Activated T-helper 9 cell treated with anti-CD3 and anti-CD28 coated beads, Interleukin-2, amount 50 U/mL, for 16 hours (primary cell): ENCODE measurements around the gene ACTR10.
A peak's percentile ranks its signal among the peaks of the same experiment; 100 is the strongest.

Experiments used
- DNase-seq: peaks from one replicate; pipeline ENCODE4 v3.0.0-alpha.2; 2020; ENCODE audit warnings: low read depth

ACTR10 gene

DNA sequence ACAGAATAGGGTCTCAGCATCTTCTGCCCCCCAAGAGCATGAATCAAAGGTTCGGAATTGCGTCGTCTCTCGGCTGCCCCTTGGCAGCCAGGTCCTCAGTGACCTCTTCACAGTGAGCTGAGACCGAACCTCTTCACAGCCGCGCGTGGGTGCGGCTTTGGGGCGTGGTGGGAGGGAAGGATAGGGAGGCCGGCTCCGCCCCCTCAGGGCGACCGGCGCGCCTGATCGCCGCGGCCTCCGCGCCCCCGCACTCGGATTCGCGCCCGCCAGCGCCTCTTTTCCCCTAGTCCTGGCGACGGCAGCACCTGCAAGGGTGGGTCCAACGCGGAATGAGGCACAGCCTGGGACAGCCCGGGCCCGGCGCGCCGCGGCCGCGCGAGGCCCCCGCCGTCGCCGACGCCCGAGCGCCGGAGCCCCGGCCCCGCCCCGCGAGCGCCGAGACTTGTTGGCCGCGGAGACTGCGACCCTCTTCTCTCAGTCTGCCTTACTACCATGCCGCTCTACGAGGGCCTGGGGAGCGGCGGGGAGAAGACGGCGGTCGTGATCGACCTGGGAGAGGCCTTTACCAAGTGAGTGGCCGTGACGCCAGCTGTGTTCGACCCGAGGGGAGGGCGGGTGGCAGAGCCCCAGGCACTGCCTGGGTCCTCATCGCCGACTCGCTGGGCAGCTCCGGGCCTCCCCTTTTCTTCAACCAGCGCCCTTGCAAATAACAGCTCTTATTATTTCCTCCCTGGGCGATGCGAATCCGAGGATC lies at the start of gene ACTR10:
TSS of gene ACTR10 (plus strand) at position 424 of the 754 bp plus-strand sequence. CDS start at position 493, 69 bp downstream.
- DNase-seq: peak; percentile 85

DNA sequence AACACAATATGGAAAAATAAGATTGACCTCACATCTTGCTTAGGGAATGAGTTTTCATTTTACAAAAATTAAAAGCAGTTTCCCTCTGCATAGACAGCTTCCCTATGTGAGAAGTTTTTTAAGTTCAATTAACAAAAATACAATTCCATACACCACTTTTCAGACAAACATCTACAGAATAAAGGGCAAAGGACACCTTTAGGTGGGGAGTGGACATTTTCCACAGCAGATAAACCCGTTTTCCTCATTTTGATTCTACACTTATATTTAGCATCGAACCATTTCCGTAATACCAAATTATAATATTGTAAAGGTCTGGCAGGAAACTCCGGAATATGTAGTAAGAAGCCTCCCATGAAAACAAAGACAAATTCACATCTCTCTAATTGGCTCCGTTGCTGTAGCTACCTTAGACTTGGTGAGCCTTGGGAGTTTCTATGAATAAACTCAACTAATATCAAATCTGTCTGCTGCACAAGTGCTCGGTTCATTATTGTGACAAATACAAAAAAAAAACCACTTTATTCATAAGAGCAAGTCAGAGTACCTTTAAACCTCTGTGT lies 49.6 kb upstream of the ACTR10 start:
- DNase-seq: no peak

DNA sequence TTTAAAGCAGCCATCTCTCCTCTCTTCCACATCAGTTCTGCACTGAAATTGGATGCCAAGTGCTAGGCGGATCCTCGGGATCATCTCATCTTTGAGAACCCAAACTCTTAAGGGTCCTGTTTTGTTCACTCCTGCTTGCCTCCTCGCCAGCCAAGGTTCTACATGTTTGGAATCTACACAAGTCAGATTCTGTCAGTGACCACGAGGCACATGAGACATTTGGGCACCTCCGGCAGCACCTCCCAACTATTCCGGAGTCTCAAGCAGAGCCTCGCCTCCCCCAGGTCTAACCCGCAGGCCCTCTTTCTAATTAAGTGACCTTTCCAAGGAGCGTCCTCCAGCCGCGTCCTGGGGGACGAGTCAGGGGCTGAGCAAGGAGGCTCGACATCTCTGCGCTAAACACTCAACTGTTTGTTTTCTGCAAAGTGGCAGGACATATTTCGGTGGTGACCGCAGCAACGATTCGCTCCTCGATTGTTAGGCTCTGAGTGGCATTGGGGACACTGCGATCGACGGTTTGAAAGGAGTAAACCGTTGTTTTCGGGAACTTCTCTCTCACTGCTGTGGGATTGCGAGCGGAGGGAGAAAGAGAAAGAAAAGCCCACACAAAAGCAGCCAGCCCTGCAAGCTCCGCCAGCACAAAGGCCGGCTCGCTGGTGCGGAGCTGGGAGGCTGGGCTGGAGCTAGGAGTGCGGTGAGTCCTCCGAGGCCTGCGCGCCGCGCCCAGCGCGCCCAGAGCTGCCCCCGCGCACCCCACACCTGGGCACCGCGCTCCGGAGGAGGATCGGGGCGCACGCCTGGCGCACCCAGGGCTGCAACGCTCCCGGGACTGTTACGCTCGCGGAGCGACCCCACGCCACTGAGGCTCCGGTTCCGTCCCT lies 48.6 kb upstream of the ACTR10 start:
- no peak for DNase-seq

DNA sequence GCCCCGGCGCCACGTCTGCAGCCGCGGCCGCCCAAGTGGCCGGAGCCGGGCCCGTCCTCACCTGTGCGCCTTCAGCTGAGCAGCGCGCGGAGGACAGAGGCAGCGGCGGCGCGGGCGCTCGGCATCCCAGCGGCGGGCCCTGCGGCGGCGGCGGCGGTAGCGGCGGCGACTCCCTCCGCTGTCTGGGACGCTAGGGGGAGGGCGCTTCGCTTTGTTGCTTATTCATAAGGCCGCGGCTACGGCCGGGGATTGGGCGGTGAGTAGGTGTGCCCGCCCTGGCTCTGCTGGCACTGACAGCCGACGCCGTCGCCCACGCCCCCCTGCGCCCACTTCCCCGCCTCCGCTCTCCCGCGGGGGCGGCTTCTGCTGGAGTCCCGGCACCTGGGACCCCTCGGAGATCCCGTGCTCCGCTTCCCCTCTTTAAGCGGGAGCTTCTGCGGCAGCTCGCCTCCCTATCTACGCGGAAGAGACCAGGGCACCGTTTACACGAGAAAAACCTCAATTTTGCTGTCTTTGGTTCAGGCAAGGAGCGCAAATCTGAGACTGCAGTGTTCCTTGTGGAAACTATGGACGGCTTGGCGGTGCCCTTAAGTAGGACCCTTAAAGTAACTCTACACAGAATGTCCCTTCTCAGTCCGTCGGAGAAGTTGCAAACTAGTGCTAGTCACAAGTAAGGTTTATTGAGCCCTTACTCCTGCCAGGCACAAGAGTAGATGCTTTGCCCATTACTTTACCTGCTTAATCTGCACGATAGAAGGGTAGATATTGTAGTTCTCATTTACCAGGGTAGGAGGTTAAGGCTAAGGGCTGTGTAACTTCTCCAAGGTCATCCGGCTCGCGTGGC lies 47.7 kb upstream of the ACTR10 start, which contains the start of gene ARMH4:
TSS of gene ARMH4 (minus strand) at position 200 of the 844 bp plus-strand sequence. CDS start 12,855 bp downstream, outside the sequence.
- peak; percentile 25 for DNase-seq

DNA sequence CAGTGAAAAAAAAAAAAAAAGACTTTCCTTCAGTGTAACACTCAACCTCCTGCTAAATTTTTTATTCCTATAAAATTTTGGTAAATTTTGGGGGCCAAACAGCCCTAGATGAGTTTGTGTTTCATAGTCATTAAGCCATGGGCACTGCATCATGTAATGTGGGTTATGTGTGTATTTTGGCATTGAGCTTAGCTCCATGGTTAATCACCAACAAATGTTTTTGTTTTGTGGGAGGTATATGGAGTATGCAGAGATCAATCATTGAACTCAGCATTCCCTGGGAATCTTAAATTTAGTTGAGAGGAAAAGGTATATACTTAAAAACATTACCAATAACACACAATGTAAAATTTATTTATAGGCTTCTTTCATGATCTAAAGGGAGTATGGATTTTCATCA lies 39.4 kb upstream of the ACTR10 start:
- no peak for DNase-seq

DNA sequence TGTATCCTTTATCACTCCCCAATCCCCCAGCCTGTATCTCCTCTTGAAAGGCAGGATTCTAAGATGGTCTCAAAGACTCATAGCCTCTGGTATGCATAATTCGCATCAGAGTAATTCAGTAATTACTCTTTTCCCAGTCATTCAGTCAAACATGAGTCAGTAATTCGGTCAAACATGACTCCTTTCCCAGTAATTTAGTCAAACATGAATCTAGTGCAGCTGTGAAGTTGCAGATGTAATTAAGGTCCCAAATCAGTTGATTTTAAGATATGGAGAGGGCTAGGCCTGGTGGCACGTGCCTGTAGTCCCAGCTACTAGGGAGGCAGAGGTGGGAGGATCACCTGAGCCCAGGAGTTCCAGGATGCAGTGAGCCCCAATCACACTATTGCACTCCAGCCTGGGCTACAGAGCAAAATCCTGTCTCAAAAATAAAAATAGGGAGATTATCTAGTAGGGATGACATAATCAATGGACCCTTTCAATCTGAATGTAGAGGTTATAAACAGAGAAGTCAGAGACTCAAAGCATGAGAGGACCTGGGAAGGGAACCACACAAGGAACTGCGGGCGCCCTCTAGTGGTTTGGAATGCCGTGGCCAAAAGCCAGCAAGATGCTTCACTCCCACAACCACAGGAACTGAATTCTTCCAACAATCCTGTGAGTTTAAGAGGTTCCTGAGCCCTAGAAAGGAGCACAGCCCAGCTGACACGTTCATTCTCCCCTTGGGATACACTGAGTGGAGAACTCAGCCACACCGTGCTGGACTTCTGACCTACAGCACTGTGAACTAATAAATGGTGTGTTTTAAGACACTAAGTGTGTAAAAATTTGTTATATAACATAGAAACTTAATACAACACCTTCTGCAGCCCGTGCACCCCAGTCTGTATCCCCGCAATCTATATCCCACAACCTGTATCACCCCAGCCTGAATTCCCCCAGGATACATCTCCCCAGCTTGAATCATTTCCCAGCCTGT lies 33.7 kb upstream of the ACTR10 start:
- peak; percentile 56 for DNase-seq

DNA sequence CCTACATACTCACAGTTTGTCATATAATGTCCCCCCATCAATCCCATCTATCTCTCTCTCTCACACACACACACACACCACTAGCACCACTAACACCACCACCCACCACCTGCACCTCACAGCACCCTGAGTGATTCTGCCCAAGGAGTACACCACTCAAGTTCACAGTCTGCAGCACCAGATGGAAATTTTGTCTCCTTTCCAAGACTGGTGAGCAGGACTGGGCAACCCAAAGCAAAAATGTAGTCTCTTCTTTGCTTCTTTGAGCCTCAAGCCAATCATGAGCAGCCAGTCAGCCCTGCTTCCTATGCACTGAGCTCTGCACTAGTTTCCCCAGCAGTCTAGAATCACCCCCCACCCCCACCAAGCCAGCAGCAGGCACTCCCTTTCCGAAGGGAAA lies 32.9 kb upstream of the ACTR10 start:
- DNase-seq: no peak

DNA sequence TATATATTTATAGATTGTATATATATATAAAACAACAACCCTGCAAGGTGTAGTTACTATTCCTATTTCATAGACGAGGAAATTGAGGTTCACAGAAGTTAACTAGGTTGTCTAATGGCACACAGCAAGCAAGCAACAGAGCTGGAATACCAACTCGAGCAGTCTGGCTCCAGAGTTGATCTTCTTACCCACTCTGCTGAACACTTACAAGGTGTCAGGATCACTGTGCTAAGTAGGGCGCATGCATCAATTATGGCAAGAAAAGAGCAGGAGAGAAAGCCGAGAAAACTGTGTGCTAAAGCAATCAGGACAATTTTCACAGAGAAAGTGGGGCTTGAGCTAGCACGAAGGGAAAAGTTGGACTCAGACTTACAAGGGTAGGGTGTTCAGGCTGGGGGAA lies 32.1 kb upstream of the ACTR10 start:
- no peak for DNase-seq

DNA sequence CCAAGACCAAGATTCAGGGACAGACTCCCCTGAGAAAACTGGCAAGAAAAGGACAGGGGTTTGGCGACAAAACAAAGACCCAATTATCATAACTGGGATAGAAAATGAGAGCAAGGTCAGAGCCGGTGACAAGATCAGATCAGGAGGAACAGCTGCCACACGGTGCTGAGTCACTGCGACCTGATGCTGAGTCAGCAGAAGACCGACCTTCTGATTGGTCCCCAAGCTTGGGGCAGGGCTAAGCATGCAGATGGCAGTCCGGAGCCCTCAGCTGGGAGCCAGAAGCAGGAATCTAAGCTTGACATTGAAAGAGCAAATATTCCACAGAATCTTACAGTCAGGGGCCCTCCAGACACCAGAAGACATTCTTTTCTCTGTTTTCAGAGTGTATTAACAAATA lies 28.9 kb upstream of the ACTR10 start:
- peak; percentile 30 for DNase-seq

DNA sequence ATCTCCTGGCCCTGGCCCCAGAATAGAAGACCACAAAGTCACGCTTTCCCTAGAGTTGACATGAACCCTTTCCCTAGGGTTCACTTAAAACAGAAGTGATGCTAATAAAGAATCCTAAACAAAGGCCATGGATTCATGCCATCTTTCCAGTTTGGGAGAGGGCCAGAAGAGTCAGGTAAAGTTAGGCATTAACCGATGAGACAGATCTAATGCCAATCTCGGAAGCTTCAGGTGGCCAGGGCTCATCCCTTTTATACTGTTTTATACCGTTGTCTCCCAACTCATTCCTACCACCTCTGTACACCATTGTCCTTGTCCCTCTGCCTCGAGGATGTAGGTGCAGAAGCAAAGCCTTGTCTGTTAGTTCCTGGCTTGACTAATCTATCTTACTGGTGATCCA lies 22.8 kb upstream of the ACTR10 start:
- no peak for DNase-seq

DNA sequence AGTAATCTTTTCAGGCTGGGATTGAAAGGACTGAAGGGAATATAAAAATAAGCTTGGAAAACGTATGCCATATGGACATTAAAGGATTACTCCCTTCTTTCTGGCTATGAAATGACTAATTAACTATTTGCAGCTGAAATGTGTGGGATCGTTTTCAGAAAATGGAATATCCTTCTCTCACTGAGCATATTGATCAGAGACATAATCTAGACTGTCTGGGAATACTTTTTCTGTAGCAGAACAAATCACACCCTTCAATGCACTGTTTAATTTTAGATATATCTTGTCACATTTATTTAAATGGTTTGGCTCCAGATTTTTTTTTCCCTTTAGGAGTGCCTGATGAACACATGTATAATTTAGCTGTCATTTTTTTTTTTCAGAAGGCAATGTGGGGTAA lies 10.8 kb upstream of the ACTR10 start:
- DNase-seq: no peak

DNA sequence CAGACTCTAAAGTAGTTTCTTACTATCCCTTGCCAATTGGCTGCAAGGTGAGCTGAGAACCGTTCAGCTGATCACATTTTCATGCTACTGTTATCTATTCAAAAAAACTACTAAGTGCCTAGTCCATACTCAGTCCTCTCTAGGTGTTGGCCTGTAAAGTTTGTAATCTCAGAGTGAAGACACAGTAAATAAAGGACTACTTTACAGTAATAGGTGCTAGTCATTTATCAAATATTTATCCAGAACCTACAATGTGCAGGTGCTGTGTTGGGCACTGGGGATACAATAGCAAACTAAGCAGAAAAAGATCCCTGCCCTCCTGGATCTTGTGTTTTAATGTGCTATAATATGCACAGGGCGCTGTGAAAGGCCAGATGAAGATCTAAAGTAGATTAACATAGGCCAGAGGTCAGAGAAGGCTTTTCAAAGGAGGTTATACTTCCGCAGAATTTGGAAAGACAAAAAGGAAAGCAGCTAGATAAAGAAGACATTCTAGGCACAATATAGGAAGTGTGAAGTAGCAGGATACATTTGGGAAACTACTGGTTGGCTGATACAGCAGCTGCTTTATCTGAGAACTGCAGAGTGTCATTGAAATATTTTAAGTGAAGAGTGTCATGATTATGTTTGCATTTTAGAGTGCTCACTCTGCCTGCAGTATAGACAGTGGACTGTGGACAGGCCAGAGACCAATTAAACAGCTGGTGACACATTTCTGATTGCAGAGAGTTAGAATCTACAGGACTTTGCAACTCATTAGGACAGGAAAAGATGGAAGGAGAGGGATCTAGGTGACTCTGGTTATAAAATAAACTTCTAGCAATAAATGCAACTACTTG lies 8.0 kb upstream of the ACTR10 start:
- no peak for DNase-seq

DNA sequence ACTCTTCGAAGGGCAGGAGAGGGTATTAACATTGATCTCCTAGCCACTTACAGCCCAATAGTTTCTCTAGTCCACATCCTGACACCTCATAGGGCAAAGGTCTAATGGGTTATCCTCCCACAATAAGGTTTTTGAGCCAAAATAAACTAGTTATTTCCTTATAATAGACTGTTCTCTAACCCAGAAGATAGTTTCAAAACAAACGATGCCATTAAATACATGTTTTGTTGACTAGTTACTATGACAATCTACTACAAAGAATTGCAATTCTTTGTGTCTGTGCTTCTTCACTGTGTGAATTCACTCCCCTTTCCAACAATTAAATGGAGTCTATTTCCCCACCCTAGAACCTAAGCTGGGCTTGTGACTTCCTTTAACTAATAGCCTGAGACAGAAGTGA lies 6.4 kb upstream of the ACTR10 start:
- DNase-seq: no peak

DNA sequence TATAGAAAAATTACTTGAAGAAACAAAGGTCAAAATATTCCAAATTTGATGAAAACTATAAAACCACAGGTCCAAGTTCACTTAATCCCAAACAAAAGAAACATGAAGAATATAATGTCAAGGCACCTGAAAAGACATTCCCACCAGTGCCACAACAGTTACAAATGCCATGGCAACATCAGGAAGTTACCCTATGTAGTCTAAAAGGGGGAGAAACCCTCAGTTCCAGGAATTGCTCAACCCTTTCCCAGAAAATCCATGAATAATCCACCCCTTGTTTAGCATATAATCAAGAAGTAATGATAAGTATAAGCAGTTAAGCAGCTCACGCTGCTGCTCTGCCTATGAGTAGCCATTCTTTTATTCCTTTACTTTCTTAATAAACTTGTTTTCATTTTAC lies 3.8 kb upstream of the ACTR10 start:
- no peak for DNase-seq

DNA sequence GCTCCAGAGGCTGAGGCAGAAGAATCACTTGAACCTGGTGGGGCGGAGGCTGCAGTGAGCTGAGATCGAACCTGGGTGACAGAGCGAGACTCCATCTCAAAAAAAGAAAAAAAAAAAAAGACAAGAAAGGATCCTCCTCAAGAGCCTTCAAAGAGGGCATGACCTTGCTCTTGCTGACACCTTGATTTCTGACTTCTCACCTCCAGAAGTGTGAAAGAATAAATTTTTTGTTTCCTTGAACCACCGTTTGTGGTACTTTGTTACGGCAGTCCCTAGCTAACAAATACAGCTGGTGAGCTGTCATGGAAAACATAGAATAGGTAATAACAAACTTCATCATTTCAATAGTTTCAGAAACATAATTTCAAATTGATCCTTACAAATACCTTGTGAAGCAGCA lies 1.9 kb upstream of the ACTR10 start:
- no peak for DNase-seq

DNA sequence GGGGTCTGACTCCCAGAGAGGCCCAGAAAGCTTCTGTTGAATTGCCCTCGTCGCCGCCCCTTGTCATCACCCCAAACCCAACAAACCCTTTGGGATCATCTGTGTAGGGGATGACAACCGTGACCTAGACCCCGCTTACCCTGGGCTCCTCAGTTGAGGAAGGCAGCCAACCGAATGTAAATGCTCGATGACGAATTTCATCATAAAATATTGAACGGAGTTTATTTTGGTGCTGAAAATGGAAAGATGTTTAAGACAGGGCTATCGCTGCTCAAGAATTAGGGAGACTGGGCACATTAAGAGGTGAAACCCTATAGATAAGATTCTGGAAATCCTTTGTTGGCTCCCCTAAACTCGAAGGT lies 512 bp downstream of the ACTR10 start:
- DNase-seq: no peak

DNA sequence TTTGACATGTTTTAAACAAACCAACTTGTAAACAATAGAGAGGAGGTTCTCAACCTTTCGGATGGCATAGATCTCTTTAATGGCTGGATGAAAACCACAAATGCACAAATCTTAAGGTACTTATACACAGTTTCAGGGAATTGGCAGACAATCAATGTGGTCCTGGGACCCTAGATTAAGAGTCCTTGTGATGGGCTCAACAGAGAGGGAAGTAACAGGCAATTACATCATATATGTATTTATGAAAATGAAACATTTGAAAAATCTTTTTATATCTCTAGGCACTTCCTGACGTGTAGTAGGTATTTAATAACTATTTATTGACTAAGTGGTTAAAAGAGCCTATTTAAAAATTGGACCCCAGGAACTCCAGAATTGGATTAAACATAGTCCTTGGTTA lies 897 bp downstream of the ACTR10 start:
- no peak for DNase-seq

DNA sequence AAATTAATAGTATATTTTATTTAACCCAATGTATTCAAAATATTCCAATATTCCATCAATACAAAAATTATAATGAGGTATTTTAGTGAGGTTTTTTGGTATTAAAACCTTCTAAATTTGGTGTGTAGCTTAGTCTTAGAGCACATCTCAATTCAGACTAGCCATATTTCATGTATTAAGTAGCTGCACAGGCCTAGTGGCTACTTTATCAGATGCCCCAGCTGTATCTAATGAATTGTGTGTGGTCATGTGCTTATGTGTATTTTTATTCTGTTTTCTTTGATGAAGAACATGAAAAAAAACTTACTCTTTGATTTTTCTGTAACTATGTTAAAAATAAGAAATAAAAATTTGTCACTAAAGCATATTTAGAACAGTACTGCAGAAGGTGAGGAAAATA lies 13.2 kb downstream of the ACTR10 start:
- DNase-seq: no peak

DNA sequence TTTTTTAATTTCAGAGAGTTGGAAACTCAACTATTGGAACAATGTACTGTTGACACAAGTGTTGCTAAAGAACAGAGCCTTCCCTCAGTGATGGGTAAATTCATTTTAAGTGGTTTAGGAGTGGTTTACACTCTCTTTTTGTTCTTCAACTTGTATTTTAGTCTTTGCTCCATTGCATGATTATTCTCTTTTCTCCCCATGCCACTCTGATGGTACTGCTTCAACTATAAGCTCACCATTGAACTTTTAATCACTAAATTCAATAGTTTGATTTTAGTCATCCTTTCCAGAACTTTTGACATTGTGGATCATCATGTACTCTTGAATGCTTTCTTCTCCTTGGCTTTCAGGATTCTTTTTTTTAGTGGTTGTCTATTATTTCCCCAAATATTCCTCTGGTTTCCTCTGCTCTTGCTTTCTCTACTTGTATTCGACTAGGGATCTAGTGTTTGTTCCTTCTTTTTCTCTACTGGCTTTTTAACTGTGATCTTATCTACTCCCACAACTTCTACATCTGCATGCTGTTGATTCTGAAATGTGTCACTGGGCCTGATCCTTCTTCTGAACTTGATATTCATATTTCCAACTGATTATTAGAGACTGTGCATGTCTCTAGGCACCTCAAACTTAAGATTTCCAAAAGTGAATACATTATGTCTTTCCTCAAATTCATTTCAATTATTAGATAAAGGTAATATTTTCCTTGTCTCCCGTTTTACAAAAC lies 15.4 kb downstream of the ACTR10 start:
- DNase-seq: no peak
